Measurements from ENCODE around the gene CDK1. TPM values are rescaled to one million over a fixed set of nuclear protein-coding genes. Genes with fewer than 3 reads are reported as not detected.

Gene CDK1
- total RNA-seq, 1 donor from 2014 or later: 1.5 TPM

DNA sequence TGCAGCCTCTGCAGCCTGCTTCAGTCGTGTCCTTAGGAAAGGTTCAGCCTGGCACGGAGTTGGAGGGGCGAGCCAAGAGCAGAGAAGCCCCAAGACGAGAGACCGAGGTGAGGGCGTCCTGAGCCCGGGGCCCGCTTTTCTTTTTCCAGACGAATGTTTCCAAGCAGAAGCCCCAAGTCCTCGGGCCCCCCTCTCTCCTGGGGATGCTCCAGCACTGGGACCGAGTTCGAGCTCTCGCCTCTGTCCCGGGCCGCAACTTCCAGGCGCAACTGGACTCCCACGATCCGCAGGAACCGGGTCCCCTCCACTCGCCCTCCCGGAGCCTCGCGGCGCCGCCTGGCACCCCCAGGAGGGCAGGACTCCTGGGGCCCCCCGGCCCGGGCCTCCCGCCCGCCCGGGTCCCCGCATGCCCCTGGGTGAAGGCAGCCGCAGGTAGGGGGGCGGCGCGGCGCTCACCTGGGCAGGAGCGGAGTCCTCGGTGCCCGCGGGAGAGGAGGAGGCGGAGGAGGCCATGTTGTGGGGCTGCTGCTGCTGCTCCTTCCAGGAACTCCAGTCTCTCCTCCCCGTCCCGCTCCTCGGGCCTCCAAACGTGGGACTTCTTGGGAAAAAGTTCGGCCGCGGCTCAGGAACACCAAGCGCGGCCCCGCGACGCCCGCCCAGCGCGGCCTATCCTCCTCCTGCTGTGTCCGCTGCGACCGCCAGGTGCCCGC is 45.3 kb upstream of the CDK1 start:
- CTCF ChIA-PET: no interaction called here
- Mint-ChIP-seq H3K27me3 (peaks cover 4% of the 10 kb centered on the region), H3K36me3 (ENCODE audit: low read depth) (peaks cover 4% of the 10 kb centered on the region), H3K4me3 (peak overlapping the region; percentile 93), H3K27ac (peak overlapping the region; percentile 78), H3K4me1 (peaks cover 38% of the 10 kb centered on the region), H3K9me3 (no peaks in the 10 kb centered on the region)
- TF ChIP-seq, protein P1, sequence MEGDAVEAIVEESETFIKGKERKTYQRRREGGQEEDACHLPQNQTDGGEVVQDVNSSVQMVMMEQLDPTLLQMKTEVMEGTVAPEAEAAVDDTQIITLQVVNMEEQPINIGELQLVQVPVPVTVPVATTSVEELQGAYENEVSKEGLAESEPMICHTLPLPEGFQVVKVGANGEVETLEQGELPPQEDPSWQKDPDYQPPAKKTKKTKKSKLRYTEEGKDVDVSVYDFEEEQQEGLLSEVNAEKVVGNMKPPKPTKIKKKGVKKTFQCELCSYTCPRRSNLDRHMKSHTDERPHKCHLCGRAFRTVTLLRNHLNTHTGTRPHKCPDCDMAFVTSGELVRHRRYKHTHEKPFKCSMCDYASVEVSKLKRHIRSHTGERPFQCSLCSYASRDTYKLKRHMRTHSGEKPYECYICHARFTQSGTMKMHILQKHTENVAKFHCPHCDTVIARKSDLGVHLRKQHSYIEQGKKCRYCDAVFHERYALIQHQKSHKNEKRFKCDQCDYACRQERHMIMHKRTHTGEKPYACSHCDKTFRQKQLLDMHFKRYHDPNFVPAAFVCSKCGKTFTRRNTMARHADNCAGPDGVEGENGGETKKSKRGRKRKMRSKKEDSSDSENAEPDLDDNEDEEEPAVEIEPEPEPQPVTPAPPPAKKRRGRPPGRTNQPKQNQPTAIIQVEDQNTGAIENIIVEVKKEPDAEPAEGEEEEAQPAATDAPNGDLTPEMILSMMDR (IDR thresholded peaks at IDR 0.05): no peak
- peak; percentile 83 for ATAC-seq (ENCODE audit: low read depth)
- POLR2A ChIA-PET: interaction anchor here (1.7 kb wide), 1 partner anchor 17 kb away, joined by 5 read pairs; no protein-coding TSS in a partner anchor
- intact Hi-C loops (cut with micrococcal nuclease): loop anchor here (2.0 kb wide), 2 partner anchors 80 to 554 kb away; no protein-coding TSS in a partner anchor
- peak; percentile 45 for DNase-seq

DNA sequence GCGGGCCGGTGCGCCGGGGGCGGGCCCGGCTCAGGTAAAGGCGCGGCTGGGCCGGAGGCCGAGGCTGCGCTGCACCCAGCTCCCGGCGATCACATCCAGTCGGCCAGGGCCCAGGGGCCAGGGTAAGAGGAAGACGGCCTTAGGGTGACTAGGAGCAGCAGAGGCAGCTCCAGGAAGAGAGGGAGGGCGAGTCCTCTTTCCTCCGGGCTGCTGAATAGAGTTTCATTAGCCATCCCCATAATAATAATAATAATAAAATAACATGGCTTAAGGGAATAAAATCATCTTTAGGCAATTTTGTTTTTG is 44.8 kb upstream of the CDK1 start:
- ATAC-seq (ENCODE audit: low read depth) (no peak), DNase-seq (no peak)
- ChIA-PET CTCF (no interaction called here), POLR2A (interaction anchor here (1.7 kb wide), 1 partner anchor 18 kb away, joined by 5 read pairs; no protein-coding TSS in a partner anchor)
- peaks cover 4% of the 10 kb centered on the region for H3K36me3 Mint-ChIP-seq (ENCODE audit: low read depth)
- TF ChIP-seq, protein P1 (IDR thresholded peaks at IDR 0.05): no peak
- peak overlapping the region; percentile 93 for H3K4me3 Mint-ChIP-seq
- H3K27me3 Mint-ChIP-seq: peaks cover 4% of the 10 kb centered on the region
- H3K9me3 Mint-ChIP-seq: no peaks in the 10 kb centered on the region
- intact Hi-C loops (cut with micrococcal nuclease): loop anchor here (2.0 kb wide), 2 partner anchors 81 to 553 kb away; no protein-coding TSS in a partner anchor
- no peak overlapping the region for H3K27ac Mint-ChIP-seq
- H3K4me1 Mint-ChIP-seq: peaks cover 36% of the 10 kb centered on the region

DNA sequence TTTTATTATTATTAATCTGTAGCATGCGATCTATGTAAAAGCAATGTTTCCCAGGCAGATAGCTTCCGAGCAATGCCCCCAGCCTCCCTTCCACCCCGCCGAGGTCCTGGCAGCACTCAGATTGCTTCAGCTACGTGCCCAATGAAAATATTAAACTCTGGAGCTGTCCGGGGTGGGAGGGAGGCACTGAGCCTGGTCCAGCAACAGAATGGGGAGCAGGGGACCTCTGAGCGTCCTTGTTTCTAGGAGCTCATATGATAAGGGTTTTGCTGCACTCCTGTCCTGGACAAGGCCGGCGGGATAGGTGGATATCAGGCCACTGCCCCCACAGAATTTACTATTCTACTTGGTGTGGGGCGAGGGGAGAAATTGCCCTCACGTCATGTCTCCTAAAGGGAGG is 44.5 kb upstream of the CDK1 start:
- DNase-seq (no peak), ATAC-seq (ENCODE audit: low read depth) (no peak)
- peaks cover 4% of the 10 kb centered on the region for H3K36me3 Mint-ChIP-seq (ENCODE audit: low read depth)
- H3K9me3 Mint-ChIP-seq: no peaks in the 10 kb centered on the region
- peak overlapping the region; percentile 47 for H3K4me3 Mint-ChIP-seq
- ChIA-PET POLR2A (no interaction called here), CTCF (no interaction called here)
- no peak overlapping the region for H3K27ac Mint-ChIP-seq
- peaks cover 32% of the 10 kb centered on the region for H3K4me1 Mint-ChIP-seq
- intact Hi-C loops (cut with micrococcal nuclease): loop anchor here (2.0 kb wide), 2 partner anchors 81 to 553 kb away; no protein-coding TSS in a partner anchor
- peaks cover 4% of the 10 kb centered on the region for H3K27me3 Mint-ChIP-seq
- TF ChIP-seq, protein P1 (IDR thresholded peaks at IDR 0.05): no peak

DNA sequence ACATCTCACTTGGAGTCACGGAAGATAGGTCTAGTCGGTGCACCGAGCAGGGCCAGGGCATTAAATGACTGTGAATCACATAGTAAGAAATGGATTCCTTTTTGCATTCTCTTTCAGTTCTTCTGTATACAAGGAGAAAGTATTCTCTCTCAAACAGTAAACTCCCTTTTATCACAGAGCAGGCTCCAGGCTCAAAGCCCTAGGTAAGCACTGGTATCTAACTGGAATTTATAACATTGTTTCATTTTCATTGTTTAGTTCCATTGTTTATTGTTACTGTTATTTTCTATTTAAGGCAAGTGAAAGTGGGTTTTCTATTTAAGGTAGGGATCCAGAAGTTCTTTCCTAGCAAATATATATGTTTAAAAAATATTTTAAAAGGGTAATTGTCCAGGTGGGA is 44.1 kb upstream of the CDK1 start:
- peaks cover 4% of the 10 kb centered on the region for H3K27me3 Mint-ChIP-seq
- peaks cover 4% of the 10 kb centered on the region for H3K36me3 Mint-ChIP-seq (ENCODE audit: low read depth)
- POLR2A ChIA-PET: no interaction called here
- DNase-seq (no peak), ATAC-seq (ENCODE audit: low read depth) (no peak)
- CTCF ChIA-PET: no interaction called here
- H3K4me3 Mint-ChIP-seq: no peak overlapping the region
- H3K27ac Mint-ChIP-seq: no peak overlapping the region
- no peaks in the 10 kb centered on the region for H3K9me3 Mint-ChIP-seq
- intact Hi-C loops (cut with micrococcal nuclease): no loop called here
- H3K4me1 Mint-ChIP-seq: peaks cover 28% of the 10 kb centered on the region
- TF ChIP-seq, protein P1 (IDR thresholded peaks at IDR 0.05): no peak

DNA sequence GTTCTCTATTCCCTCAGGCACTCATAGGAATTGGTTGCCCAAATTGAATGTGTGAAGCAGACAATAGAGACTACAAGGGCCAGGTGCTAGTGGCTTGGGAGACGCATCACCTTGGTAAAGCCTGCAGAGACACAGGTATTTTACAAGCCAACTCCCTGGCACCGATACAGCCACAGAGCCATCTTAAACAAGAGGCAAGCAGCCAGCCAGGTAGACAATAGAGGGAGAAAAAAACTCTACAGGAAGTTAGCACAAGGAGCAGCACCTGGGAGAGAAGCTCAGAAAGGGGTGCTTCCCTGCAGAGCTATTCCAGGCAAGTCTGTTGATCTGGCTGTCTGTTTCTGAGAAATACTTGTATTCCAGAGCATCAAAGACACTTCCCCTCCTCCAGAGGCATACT is 43.0 kb upstream of the CDK1 start:
- ChIA-PET CTCF (no interaction called here), POLR2A (no interaction called here)
- peaks cover 22% of the 10 kb centered on the region for H3K4me1 Mint-ChIP-seq
- intact Hi-C loops (cut with micrococcal nuclease): no loop called here
- H3K27me3 Mint-ChIP-seq: peaks cover 4% of the 10 kb centered on the region
- no peak overlapping the region for H3K4me3 Mint-ChIP-seq
- TF ChIP-seq, protein P1 (IDR thresholded peaks at IDR 0.05): no peak
- no peak for DNase-seq
- peaks cover 4% of the 10 kb centered on the region for H3K36me3 Mint-ChIP-seq (ENCODE audit: low read depth)
- ATAC-seq (ENCODE audit: low read depth): no peak
- no peak overlapping the region for H3K27ac Mint-ChIP-seq
- no peaks in the 10 kb centered on the region for H3K9me3 Mint-ChIP-seq
